Mesothelial cell of epicardium (in vitro differentiated cells): ENCODE results near the gene DLEU7. TPM values are rescaled to one million over a fixed set of nuclear protein-coding genes. Genes with fewer than 3 reads are reported as not detected.
A peak's percentile ranks its signal among the peaks of the same experiment; 100 is the strongest.

Experiments
- DNase-seq, 2 experiments: peaks; one replicate each; pipeline ENCODE4 v3.0.0; 2021; ENCODE audit warnings: low spot score in 2 of 2; ENCODE audit not compliant: unreplicated experiment in 2 of 2
- H3K27ac Mint-ChIP-seq: 2 replicates; pipeline ENCODE4 v1.8.0; 2021; ENCODE audit warnings: mixed read lengths
- H3K27me3 Mint-ChIP-seq: 2 replicates; pipeline ENCODE4 v1.8.0; 2021; ENCODE audit warnings: low read depth, mixed read lengths
- H3K36me3 Mint-ChIP-seq: 2 replicates; pipeline ENCODE4 v1.8.0; 2021; ENCODE audit warnings: mixed read lengths
- H3K4me1 Mint-ChIP-seq: 2 replicates; pipeline ENCODE4 v1.8.0; 2021; ENCODE audit warnings: mixed read lengths
- H3K4me3 Mint-ChIP-seq: 2 replicates; pipeline ENCODE4 v1.8.0; 2021; ENCODE audit warnings: mild to moderate bottlenecking, moderate library complexity, mixed read lengths
- H3K9me3 Mint-ChIP-seq: 2 replicates; pipeline ENCODE4 v1.8.0; 2021; ENCODE audit warnings: mixed read lengths
- CTCF ChIP-seq: fragments of 200-600 bp; sonication (generic); IDR thresholded peaks from one replicate; pipeline ENCODE4 v1.5.0; 2021; ENCODE audit warnings: antibody characterized with exemption; ENCODE audit not compliant: unreplicated experiment
- total RNA-seq: library from RNA; stranded (reverse); gene quantifications from 3 replicates; pipeline ENCODE4 v1.2.1, GENCODE V29; 2021

Gene DLEU7
- total RNA-seq, 1 donor from 2014 or later: 0.18 TPM

DNA sequence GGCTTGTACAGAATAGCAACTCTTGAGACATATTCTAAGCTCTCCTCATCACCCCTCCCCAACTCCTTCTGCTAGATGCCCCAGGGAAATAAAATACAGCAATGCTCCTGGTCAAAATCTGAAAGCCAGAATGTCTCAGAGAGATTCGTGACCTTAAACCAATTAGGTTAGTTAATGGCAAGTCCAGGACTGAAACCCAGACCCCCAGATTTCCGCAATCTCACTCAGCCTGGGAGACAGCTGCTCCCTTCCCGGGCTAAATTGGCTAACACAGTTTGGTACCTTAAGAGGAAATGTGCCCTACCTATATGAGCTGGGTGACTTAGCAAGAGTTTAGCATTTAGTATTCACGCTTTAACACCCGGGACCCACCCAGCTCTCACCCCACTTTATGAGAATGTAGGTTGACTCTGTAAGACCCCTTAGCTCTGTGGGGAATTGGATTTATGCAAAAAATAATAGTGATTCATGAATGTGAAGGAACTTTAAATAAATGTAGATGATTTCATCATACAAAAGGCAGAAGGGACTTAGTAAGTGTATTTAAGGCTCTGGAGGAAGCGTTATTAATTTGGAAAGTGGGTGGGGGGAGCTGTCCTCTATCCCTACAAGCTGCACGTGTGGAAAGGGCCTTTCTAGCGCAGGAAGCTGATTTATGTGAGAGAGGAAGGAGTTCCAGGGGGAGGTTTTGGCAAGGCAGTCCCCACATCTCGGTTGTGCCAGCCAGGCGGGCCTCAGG lies 1.1 kb downstream of the DLEU7 start:
- Mint-ChIP-seq H3K27me3 (peaks cover 73% of the 10 kb centered on the region), H3K4me1 (peaks cover 8% of the 10 kb centered on the region), H3K9me3 (no peaks in the 10 kb centered on the region), H3K36me3 (no peaks in the 10 kb centered on the region), H3K4me3 (peak overlapping the region; percentile 49), H3K27ac (no peak overlapping the region)
- no peak for TF ChIP-seq CTCF
- DNase-seq: no peak

- H3K4me3 Mint-ChIP-seq: no peak overlapping the region
- no peak for DNase-seq
- no peak for TF ChIP-seq CTCF
- peaks cover 8% of the 10 kb centered on the region for H3K4me1 Mint-ChIP-seq
- no peaks in the 10 kb centered on the region for H3K9me3 Mint-ChIP-seq
- H3K27me3 Mint-ChIP-seq: peaks cover 77% of the 10 kb centered on the region
- H3K27ac Mint-ChIP-seq: no peak overlapping the region
- H3K36me3 Mint-ChIP-seq: no peaks in the 10 kb centered on the region
Measured at GRCh38 chr13:50841786-50842185, 1.7 kb downstream of the DLEU7 start.

DNA sequence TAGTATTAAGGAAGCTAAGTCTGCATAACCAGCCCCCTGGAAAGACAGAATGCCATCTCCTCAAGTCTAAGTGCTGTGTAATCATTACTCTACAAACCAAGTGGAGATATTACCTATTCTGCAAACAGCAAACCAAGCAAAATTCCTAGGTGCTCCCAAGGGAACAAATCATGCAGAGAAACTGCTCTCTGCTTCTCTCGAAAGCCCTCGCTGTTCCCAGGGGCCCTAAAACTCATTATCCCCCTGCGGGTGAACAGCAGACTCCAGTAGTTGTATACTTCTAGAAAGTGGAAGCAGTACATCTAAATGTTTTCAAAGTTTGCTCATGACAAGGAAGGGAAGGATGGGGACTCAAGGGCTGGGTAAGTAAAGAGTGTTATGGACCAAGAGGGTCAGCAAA lies 3.2 kb downstream of the DLEU7 start:
- DNase-seq: no peak
- Mint-ChIP-seq H3K27me3 (peaks cover 77% of the 10 kb centered on the region), H3K27ac (no peak overlapping the region), H3K4me1 (peaks cover 8% of the 10 kb centered on the region), H3K4me3 (no peak overlapping the region), H3K9me3 (no peaks in the 10 kb centered on the region), H3K36me3 (no peaks in the 10 kb centered on the region)
- TF ChIP-seq CTCF: no peak

- H3K27me3 Mint-ChIP-seq: peaks cover 77% of the 10 kb centered on the region
Measured at GRCh38 chr13:50839828-50840227, 3.7 kb downstream of the DLEU7 start.

GRCh38 chr13:50838701-50839100 lies 4.8 kb downstream of the DLEU7 start:
- TF ChIP-seq CTCF: no peak
- DNase-seq: no peak

More at GRCh38 chr13:50839828-50840227, 3.7 kb downstream of the DLEU7 start:
- H3K36me3 Mint-ChIP-seq: no peaks in the 10 kb centered on the region
- no peak overlapping the region for H3K27ac Mint-ChIP-seq
- peaks cover 8% of the 10 kb centered on the region for H3K4me1 Mint-ChIP-seq
- H3K9me3 Mint-ChIP-seq: no peaks in the 10 kb centered on the region
- no peak for TF ChIP-seq CTCF
- no peak for DNase-seq
- H3K4me3 Mint-ChIP-seq: no peak overlapping the region

More at GRCh38 chr13:50838701-50839100, 4.8 kb downstream of the DLEU7 start:
- H3K4me1 Mint-ChIP-seq: peaks cover 4% of the 10 kb centered on the region
- H3K27ac Mint-ChIP-seq: no peak overlapping the region
- H3K4me3 Mint-ChIP-seq: no peak overlapping the region
- H3K27me3 Mint-ChIP-seq: peaks cover 67% of the 10 kb centered on the region
- H3K9me3 Mint-ChIP-seq: peaks cover 8% of the 10 kb centered on the region
- no peaks in the 10 kb centered on the region for H3K36me3 Mint-ChIP-seq
